CD4-positive, alpha-beta T cell treated with Interleukin-6 for 4 hours (primary cell): Measurements from ENCODE around the gene CDKN2A.

Source experiments
- DNase-seq: peaks from one replicate; pipeline ENCODE4 v3.0.0-alpha.2; 2020; ENCODE audit warnings: mixed read lengths

Gene CDKN2A

DNA sequence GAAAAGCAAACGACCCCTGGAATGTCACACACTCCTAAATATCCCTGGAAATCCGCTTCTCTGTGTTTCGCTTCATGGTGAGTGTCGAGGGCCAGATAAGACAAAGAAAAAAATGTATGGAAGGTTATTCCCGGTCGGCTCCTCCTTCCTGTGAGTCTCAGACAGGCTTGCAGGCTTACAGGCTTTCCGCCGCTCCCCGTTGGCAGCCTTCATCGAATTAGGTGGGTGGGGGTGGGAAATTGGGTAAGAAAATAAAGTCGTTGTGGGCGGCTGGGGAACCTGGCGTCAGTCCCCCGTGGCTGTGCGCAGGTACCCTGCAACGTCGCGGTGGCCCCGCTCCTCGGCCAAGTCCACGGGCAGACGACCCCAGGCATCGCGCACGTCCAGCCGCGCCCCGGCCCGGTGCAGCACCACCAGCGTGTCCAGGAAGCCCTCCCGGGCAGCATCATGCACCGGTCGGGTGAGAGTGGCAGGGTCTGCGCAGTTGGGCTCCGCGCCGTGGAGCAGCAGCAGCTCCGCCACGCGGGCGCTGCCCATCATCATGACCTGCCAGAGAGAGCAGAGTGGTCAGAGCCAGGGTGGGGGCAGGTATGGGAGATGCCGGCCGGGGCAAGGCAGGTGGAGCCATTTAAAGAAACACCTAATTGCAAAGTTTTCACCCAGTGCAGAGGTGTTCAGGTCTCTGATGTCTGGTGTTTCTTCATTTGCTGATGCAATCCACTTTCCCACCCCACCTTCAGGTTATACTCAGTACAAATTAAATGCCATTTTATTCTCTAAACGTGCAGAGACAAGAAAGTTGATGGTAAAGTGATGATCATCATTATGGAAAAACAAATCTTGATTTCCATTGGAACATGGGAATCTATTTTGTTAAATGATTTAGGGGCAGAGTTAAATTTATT lies 11.8 kb upstream of the CDKN2A start:
- no peak for DNase-seq

DNA sequence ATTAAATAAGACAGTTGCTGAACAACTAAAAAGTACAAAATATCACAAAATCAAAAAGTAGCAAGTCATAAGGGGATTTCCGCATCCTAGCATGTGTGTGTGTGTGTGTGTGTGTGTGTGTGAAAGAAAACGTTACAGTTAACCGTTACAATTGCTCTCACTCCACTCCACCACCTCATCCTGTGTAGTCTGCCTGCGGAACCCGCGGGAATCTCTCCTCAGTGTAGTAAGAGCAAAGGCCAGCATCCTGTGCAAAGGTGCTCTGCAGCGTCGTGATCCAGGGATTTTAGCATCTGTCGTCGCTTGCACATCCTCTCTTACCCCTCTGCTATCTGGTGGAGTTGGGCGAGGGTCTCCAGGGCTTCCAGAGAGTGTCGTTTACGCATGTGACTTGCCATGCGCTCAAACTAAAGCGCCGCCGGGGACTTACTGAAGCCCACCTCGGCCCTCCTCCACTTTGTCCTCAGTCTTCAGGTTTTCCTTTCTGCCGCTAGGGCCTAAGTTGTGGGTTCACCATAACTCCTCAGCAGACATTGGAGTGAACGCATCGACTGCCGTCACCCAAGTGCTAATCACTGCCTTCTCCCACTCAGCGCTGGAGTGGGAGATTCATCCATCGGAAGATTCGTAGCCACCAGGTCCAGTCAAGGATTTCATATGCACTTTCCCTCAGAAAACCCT lies 11.0 kb upstream of the CDKN2A start:
- DNase-seq: peak; percentile 7

GRCh38 chr9:22002038-22002437 lies 7.8 kb upstream of the CDKN2A start:
- no peak for DNase-seq

DNA sequence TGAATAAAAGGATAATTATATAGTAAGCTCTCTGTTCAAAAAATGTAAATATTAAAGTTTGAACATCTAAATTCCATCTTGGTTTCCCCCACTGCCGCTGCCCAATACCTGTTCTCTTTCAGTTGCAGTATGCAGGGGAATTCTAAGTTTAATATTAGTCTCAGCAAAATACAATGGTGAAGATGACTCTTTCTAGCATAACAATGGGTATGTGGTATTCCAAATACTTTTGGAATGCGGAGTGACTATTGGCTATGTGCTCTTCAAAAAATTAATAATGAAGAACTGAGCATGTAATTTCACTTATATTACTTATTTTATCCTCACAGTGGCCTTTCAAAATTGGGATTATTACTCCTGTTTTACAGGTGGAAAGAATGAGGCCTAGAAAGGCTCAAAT lies 3.8 kb upstream of the CDKN2A start:
- no peak for DNase-seq

GRCh38 chr9:21997480-21997879 lies 3.3 kb upstream of the CDKN2A start:
- DNase-seq: no peak

GRCh38 chr9:21996858-21997257 lies 2.7 kb upstream of the CDKN2A start:
- no peak for DNase-seq

DNA sequence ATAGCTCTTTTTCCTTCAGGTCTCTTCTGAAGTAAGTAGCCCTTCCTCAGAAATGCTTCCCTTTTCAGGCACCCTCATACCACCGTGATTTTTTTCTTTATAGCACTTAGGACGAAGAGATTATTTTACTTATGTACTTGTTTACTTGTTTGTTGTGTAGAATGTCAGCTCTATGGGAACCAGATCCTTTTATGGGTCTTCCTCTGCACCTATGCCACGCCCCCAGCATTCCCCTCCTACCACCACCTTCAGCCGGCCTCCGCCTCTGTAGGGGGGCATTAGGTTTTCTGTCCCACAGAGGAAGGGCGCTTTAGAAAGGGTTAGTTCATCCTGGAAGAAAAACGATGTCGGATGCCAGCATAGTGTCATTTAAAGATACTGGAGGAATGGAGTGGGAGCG lies 2.2 kb upstream of the CDKN2A start:
- no peak for DNase-seq

- DNase-seq: peak; percentile 11
Measured at GRCh38 chr9:21995666-21996398, 1.6 kb upstream of the CDKN2A start.

DNA sequence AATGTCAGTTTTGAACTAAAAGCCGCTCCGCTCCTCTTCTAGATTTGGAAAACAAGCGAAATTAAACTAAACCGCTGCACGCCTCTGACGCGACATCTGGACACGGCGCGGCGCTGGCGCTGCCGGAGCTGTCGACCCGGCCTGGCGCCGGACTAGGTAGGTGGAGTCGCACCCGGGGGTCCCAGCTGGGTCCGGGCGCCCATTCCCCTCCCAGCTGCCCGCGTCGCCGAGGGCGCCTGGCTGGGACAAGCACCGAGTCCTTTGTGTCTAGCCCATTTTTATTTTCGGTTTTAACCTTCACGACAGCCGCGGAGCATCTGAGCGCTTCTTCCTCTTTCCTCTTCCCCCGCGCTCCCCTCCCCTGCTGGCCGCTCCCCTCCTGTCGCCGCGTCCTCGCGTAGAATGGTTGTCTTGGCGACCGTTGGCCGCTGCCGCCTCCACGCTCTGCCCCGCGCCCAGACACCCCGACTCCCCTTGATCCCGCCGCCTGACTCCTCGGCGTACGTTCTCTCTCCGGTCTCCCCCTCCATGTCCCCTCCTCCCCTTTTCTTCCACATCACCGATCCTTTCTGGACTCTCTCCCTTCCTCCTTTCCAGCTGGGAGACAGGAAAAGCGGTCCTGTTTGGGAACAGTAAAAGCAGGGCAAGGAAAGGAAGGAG lies 944 bp upstream of the CDKN2A start:
- DNase-seq: peak; percentile 75

DNA sequence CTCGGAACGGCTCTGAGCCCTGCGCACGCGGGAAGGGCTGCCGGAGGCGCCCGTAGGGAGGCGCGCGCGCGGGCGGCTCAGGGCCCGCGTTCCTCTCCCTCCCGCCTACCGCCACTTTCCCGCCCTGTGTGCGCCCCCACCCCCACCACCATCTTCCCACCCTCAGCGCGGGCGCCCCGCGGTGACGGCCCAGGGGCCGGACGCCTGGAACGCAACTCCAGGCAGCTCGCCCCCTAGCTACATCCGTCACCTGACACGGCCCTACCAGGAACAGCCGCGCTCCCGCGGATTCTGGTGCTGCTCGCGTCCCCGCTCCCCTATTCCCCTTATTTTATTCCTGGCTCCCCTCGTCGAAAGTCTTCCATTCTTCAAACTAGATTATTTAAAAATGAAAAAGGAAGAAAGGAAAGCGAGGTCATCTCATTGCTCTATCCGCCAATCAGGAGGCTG lies 389 bp upstream of the CDKN2A start, which contains the start of gene CDKN2B-AS1:
TSS of gene CDKN2B-AS1 (plus strand) at position 236 of the 450 bp plus-strand sequence.
- peak; percentile 45 for DNase-seq

DNA sequence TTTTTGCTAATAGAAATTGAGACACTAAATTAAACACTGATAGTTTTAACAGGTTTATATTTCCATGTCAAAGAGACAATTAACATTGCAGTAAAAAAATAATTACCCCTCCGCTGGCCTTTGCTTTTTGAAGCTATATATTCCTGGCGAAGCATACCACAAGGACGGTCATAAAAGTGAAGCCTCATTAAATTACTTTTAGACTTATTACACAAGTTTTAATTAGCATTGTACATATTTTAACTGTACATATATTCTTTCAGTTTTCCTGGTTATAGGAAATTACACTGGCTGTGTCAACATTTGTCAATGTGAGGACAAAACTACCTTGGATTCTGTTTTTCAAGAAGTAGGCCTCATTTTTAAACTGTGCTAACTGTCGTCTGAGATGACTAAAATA lies 1.2 kb downstream of the CDKN2A start:
- no peak for DNase-seq

DNA sequence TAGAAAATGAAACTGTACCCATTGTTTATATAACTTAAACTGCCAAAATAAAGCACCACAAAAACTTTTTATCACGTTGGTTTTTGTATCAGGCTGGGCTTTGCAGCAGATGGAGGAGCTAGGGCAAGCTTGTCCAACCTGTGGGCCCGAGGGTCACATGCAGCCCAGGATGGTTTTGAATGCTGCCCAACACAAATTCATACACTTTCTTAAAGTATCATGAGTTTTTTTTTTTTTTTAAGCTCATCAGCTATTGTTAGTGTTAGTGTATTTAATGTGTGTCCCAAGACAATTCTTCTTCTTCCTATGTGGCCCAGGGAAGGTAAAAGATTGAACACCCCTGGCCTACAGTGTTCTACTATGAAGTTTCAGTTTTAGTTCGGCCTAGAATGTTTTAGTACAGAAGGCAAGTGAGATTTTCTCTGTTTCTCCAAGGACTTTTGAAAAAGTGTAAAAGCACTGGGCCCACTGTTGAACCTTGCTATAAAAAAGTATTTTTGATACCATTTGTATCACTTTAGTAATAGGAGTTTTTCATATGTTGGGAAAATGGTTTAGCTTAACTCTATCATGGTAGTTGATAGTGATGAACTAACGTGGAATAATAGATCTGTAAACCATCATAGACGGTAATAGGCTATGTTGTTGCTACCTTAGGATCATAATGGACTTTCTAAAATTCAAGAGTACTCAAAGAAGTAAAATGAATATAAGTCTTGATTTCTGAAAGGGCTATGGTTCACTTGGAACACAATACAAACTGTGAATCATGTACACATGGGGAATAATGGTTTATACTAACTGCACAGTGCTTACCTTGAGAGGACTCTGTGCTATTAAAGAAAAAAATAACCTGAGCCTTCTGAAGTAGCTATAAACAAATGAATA lies 2.9 kb downstream of the CDKN2A start:
- DNase-seq: no peak

DNA sequence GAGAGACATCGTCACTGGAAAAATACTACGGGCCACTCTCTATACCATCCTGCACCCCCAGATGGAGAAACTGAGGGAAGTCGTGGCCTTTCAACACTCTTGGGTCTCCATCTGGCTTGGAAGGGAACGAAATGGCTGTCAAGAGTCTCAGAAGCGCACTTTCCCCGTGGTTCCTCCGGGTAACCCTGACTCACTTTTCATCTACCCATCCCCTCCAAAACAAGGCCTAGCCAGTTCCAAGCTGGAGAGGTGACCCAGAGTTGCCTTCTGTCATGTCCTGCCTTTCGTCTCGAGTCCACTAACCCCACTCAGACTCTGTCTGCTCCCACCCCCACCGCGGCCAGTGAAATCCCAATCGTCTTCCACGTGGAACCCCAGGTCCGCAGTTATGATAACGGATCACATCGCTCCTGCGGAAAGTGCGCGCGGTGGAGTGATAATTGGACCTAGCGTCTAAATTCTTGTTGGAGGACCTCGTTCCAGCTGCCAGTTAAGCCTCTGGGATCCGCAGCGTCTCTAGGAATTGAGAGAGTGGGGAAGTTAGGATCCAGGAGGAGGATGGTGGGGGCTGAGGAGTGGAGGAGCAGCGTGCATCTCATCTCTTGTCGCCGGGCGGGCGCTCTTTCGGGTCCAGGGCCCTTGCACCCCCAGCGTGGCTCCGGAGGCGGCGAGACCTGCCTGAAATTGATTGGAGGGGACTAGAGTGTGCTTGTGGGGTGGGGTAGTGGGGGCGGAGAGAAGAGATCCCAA lies 4.6 kb downstream of the CDKN2A start:
- DNase-seq: no peak

DNA sequence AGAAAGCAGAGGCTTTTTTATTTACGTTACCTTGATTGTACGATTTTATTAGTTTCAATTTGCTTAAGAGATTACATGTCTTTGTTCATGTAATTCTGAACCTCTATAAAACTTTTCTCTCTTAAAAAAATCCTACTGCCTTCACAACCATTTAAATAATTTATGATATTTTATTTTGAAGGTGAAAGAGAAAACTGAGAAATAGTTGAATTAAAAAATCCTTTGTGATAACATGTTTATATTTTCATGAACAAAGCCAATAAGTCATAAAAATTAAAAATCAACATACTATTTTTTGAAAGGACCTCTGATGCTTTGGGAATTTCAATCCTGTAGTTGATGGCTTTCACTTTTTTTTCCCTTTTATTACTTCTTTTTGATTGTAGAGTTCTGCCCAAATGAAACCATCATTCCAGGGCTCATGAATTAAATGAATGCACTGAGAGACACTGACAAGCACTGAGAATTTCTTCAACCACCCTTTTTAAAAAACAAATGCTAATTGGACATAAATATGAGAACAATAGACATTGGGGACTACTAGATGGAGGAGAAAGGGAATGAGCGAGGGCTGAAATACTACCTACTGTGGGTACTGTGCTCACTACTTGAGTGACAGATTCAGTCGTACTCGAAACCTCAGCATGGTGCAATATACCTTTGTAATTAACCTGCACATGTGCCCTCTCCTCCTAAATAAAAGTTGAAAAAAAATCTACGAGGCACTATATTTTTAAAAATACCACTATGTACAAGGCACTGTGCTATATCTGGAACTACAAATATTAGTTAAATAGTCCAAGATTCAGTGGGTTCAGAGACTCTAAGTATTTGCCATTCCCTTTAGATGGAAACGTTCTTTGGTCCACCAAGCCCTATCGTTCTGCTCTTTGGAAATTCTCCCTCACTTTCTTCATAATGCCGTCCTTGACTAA lies 5.9 kb downstream of the CDKN2A start:
- DNase-seq: no peak

DNA sequence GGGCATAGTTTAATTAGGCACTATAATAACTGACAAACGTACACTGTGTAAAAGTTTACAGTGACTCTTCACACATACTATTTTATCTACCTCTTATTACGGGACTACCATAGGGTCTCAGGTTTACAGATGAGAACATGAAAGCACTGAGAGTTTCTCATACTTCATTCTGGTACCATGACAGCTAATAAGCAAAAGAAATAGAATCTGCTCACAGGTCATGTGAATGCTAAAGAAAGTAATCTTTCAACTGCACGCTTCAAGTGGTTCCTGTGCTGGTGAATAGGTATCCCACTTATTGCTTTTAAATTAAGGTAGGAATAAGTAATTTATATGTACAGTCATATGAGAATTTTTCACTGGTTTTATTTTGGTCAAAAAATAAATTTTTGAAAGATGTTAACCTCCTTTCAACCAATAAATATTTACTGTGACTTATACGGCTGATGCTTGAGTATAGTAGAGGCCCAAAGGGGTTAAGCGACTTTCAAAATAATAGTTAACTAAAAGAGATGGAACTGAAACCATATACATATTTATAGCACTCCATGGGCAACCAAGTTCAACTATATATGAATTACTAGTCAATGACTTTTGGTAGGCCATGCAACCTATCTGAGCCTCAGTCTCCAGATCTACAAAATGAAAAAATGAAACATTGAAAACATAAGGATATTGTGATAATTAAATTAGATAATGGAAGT lies 8.1 kb downstream of the CDKN2A start:
- no peak for DNase-seq

- DNase-seq: no peak
Measured at GRCh38 chr9:21984101-21984500, 10.1 kb downstream of the CDKN2A start.

DNA sequence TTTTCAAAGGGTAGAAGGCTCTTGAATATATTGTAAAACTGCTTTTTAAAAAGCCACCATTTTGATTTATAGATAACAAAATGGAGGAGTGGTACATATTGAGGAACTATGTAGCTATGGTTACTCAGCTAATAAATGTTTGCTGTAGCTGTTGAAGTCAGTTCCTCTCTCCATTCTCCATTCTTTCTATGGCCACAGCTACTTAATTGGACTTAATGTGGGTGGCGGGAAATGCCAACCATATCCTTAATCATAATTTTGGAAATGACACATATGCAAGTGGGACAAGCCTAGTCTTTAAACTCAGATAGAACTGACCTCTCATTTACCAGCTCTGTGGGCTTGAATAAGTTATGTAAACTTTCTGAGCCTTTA lies 10.6 kb downstream of the CDKN2A start:
- no peak for DNase-seq

- DNase-seq: no peak
Measured at GRCh38 chr9:21982861-21983560, 11.2 kb downstream of the CDKN2A start.

GRCh38 chr9:21982391-21982790 lies 11.8 kb downstream of the CDKN2A start:
- DNase-seq: no peak
